Measurements from ENCODE around the gene SLC35A3. TPM values are rescaled to one million over a fixed set of nuclear protein-coding genes. Genes with fewer than 3 reads are reported as not detected.
"Not testable (repeated sequence)": the region's sequence is repeated elsewhere in the genome, so short reads cannot be mapped to it uniquely, and the experiment has no call there.

Gene SLC35A3
- total RNA-seq, 4 donors from 2014 or later: 14.3 to 23.5 (median 17.2) TPM

DNA sequence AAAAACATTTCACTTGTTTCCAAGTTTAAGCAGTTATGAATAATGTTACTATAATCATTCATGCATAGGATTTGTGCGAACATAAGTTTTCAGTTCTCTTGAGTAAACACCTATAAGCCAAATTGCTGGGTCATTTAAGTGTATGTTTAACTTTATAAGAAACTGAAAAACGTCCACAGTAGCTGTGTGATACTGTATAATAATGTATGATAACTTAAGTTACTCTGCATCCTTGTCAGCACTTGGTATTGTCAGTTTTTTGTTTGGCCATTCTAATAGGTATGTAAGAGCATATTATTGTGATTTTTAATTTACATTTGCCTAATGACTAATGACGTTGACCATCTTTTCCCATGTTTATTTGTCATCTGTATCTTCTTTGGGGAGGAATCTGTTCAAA, 14.4 kb upstream of the SLC35A3 start:
- TF ChIP-seq POLR2AphosphoS5 (IDR thresholded peaks at IDR 0.05): no peak
- Histone ChIP-seq H3K27ac (peak overlapping the region; percentile 68), H3K27me3 (no peaks in the 10 kb centered on the region), H3K4me3 (no peak overlapping the region), H3K36me3 (no peaks in the 10 kb centered on the region), H3K9me3 (peaks cover 4% of the 10 kb centered on the region), H3K4me1 (no peaks in the 10 kb centered on the region)
- 89% methylated on average over 3 of the region's 3 CpGs for WGBS
- DNase-seq (ENCODE audit: low spot score in 2 of 2): no peak

DNA sequence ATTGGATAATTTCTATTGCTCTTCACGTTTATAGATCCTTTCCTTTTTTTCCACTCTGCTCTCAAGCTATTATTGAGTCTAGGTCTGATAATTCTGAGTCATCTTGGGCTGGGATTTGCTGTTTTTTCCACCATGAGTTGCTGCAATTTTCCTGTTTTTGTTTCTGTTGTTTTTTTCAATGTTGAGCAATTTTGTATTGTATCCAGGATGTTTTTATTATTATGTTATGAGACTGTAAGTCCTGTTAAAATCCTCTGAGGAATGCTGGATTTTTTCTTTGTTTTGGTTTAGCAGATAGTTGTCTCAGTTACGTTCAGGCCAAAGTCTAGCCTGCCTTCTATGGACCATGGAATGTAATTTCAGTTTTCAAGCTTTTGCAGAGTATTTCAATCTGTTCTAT, 13.0 kb upstream of the SLC35A3 start:
- Histone ChIP-seq H3K9me3 (peaks cover 4% of the 10 kb centered on the region), H3K27ac (peak overlapping the region; percentile 68), H3K36me3 (no peaks in the 10 kb centered on the region), H3K4me3 (no peak overlapping the region), H3K4me1 (no peaks in the 10 kb centered on the region), H3K27me3 (no peaks in the 10 kb centered on the region)
- TF ChIP-seq EP300 (IDR thresholded peaks at IDR 0.05) (no peak), POLR2A (IDR thresholded peaks at IDR 0.05) (no peak)
- TF ChIP-seq, protein P1, sequence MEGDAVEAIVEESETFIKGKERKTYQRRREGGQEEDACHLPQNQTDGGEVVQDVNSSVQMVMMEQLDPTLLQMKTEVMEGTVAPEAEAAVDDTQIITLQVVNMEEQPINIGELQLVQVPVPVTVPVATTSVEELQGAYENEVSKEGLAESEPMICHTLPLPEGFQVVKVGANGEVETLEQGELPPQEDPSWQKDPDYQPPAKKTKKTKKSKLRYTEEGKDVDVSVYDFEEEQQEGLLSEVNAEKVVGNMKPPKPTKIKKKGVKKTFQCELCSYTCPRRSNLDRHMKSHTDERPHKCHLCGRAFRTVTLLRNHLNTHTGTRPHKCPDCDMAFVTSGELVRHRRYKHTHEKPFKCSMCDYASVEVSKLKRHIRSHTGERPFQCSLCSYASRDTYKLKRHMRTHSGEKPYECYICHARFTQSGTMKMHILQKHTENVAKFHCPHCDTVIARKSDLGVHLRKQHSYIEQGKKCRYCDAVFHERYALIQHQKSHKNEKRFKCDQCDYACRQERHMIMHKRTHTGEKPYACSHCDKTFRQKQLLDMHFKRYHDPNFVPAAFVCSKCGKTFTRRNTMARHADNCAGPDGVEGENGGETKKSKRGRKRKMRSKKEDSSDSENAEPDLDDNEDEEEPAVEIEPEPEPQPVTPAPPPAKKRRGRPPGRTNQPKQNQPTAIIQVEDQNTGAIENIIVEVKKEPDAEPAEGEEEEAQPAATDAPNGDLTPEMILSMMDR (IDR thresholded peaks at IDR 0.05): no peak
- DNase-seq (ENCODE audit: low spot score in 2 of 2): no peak
- 41% methylated on average over 2 of the region's 2 CpGs for WGBS

DNA sequence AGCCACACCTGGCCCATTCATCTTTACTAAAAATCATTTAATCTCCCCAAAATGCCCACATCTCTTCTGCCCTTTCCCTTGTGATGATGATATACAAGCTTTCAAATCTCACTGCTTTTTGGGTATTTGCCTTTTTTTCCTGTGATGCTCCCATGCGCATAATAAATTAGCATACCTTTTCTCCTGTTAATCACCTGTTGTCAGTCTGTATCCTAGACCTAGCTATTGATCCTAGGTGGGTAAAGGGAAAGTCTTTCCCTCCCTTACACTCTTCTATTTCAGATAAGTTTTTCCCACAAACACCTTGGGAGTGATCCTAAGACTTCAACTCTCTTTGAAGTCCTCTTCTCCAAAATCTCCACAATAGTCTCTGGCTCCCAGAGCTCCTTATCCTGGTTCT, 12.0 kb upstream of the SLC35A3 start:
- H3K4me3 ChIP-seq: no peak overlapping the region
- no peaks in the 10 kb centered on the region for H3K4me1 ChIP-seq
- H3K27me3 ChIP-seq: no peaks in the 10 kb centered on the region
- DNase-seq (ENCODE audit: low spot score in 2 of 2): no peak
- no peaks in the 10 kb centered on the region for H3K36me3 ChIP-seq
- WGBS: 96% methylated on average over 1 of the region's 1 CpG
- TF ChIP-seq POLR2AphosphoS5 (IDR thresholded peaks at IDR 0.05): no peak
- no peak for TF ChIP-seq POLR2A (IDR thresholded peaks at IDR 0.05)
- TF ChIP-seq EP300 (IDR thresholded peaks at IDR 0.05): no peak
- TF ChIP-seq, protein P1 (IDR thresholded peaks at IDR 0.05): no peak
- H3K27ac ChIP-seq: peak overlapping the region; percentile 34
- peaks cover 4% of the 10 kb centered on the region for H3K9me3 ChIP-seq

DNA sequence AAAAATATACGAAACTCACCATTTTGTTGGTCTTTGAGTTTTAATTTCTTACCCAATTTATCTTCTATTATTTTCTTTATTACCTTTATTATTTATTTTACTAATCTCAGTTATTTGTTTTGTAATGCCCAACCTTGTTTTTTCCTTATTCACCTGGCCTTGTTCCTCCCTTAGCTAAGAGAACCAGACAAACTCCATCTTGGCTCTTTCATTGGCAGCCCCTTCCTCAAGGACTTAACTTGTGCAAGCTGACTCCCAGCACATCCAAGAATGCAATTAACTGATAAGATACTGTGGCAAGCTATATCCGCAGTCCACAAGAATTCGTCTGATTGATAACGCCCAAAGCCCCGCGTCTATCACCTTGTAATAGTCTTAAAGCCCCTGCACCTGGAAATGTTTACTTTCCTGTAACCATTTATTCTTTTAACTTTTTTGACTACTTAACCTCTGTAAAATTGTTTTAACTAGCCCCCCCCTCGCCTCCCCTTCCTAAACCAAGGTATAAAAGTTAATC, 10.5 kb upstream of the SLC35A3 start:
- DNase-seq (ENCODE audit: low spot score in 2 of 2); H3K27me3 ChIP-seq; H3K9me3 ChIP-seq; H3K36me3 ChIP-seq; H3K4me3 ChIP-seq; H3K27ac ChIP-seq; H3K4me1 ChIP-seq: not testable (repeated sequence)
- 81% methylated on average over 7 of the region's 7 CpGs for WGBS

DNA sequence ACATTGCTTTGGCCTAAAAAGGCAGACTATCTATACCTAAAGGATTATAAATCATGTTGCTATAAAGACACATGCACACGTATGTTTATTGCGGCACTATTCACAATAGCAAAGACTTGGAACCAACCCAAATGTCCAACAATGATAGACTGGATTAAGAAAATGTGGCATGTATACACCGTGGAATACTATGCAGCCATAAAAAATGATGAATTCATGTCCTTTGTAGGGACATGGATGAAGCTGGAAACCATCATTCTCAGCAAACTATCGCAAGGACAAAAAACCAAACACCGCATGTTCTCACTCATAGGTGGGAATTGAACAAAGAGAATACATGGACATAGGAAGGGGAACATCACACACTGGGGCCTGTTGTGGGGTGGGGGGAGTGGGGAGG, 9.5 kb upstream of the SLC35A3 start:
- H3K9me3 ChIP-seq; DNase-seq (ENCODE audit: low spot score in 2 of 2); H3K4me3 ChIP-seq; H3K27me3 ChIP-seq; H3K27ac ChIP-seq; H3K4me1 ChIP-seq; H3K36me3 ChIP-seq: not testable (repeated sequence)
- 96% methylated on average over 5 of the region's 5 CpGs for WGBS

DNA sequence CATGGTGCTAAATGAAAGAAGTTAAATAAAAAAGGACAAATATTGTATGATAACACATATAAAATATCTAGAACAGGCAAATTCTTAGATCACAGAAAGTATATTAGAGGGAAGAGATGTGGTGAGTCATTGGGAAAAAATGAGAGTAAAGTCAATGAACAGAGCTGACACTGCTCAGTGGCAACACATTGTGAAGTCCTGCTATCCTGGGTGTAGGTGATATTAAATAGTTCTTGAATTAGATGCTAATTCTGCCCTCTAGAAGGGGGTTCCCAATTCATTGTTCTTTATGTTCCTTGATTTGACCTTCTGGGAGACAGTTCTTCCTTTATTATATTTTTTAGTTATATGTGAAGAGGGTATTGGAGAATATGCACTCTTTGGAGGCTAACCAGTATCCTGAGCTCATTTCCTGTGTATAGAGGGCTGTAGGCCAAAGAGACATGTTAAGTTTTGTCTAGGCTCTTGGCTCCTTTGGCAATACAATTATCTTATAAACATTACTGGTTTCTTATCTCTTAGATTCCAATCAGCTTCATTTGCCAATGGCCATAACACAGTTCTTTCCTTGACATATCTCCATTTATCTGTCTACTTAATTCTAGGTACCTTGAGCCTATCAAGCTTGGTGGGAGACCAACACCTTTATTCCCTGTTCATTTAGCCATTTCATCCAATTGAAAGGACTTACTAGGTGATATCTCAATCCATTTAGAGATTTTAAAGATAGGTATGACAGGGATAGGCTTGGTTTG, 6.6 kb upstream of the SLC35A3 start:
- Histone ChIP-seq H3K9me3 (no peaks in the 10 kb centered on the region), H3K27me3 (no peaks in the 10 kb centered on the region), H3K36me3 (no peaks in the 10 kb centered on the region), H3K4me1 (peaks cover 2% of the 10 kb centered on the region), H3K27ac (no peak overlapping the region), H3K4me3 (no peak overlapping the region)
- TF ChIP-seq POLR2A (IDR thresholded peaks at IDR 0.05) (no peak), EP300 (IDR thresholded peaks at IDR 0.05) (no peak), POLR2AphosphoS5 (IDR thresholded peaks at IDR 0.05) (no peak)
- TF ChIP-seq, protein P1 (IDR thresholded peaks at IDR 0.05): no peak
- DNase-seq (ENCODE audit: low spot score in 2 of 2): no peak

DNA sequence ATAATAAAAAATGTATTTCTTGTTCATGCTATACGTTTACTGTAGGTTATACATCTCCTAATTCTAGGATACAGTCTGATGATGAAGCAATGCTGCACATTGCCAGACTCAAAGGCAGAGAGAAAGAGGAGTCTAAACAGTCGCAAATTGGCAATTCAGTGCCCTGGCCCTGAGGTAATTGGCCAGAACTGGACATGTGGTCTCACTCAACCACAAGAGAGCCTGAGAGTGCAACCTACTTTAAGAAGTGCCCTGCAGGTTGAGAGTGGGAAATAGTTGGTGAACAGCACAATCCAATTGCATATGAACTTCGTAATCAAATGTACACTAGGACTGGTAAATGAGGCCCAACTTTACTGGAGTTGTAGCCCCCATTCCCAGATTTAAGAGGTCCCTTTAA, 5.0 kb upstream of the SLC35A3 start:
- no peak for DNase-seq (ENCODE audit: low spot score in 2 of 2)
- peaks cover 11% of the 10 kb centered on the region for H3K4me1 ChIP-seq
- H3K27ac ChIP-seq: no peak overlapping the region
- TF ChIP-seq POLR2A (IDR thresholded peaks at IDR 0.05) (no peak), POLR2AphosphoS5 (IDR thresholded peaks at IDR 0.05) (no peak), EP300 (IDR thresholded peaks at IDR 0.05) (no peak)
- TF ChIP-seq, protein P1 (IDR thresholded peaks at IDR 0.05): no peak
- no peaks in the 10 kb centered on the region for H3K27me3 ChIP-seq
- no peak overlapping the region for H3K4me3 ChIP-seq
- no peaks in the 10 kb centered on the region for H3K9me3 ChIP-seq
- 81% methylated on average over 3 of the region's 3 CpGs for WGBS
- H3K36me3 ChIP-seq: no peaks in the 10 kb centered on the region
